ENCODE data around the gene FAM219A. TPM values are rescaled to one million over a fixed set of nuclear protein-coding genes. Genes with fewer than 3 reads are reported as not detected.

Gene FAM219A
- total and polyA plus RNA-seq, 2 experiments from 2014 or later, result 9.5 to 15.0 TPM

- no peaks in the 10 kb centered on the region for H3K36me3 ChIP-seq (replicated peaks; ENCODE audit: insufficient read depth, low read depth)
- no peak overlapping the region for H3K4me2 ChIP-seq
- H3K4me1 ChIP-seq (ENCODE audit: insufficient read depth), result no peaks in the 10 kb centered on the region
- no peak for DNase-seq (ENCODE audit: low spot score)
- no peaks in the 10 kb centered on the region for H4K20me1 ChIP-seq (ENCODE audit: insufficient read depth, poor library complexity, severe bottlenecking)
- no peak for TF ChIP-seq CTCF (IDR thresholded peaks at IDR 0.05; ENCODE audit: poor library complexity)
- TF ChIP-seq EZH2 (IDR thresholded peaks at IDR 0.05; ENCODE audit: borderline replicate concordance), result no peak
- H3K27ac ChIP-seq, result no peak overlapping the region
- H2AFZ ChIP-seq, result no peak overlapping the region
- H3K79me2 ChIP-seq, result no peaks in the 10 kb centered on the region
- 68% methylated on average over 6 of the region's 6 CpGs for whole genome bisulfite sequencing (ENCODE audit: low lambda C conversion rate, missing lambda C conversion rate)
- peaks cover 13% of the 10 kb centered on the region for H3K27me3 ChIP-seq
- H3K9me2 ChIP-seq (replicated peaks; ENCODE audit: insufficient read depth), result no peaks in the 10 kb centered on the region
- no peaks in the 10 kb centered on the region for H3K9me3 ChIP-seq (ENCODE audit: low read depth)
- no peak overlapping the region for H3K4me3 ChIP-seq
These were observed 44.5 kb upstream of the FAM219A start for GRCh38 chr9:34502891-34503290.

GRCh38 chr9:34502471-34502870 lies 44.1 kb upstream of the FAM219A start:
- no peak overlapping the region for H3K27ac ChIP-seq
- WGBS (ENCODE audit: low lambda C conversion rate, missing lambda C conversion rate), result 79% methylated on average over 10 of the region's 10 CpGs
- no peaks in the 10 kb centered on the region for H3K9me2 ChIP-seq (replicated peaks; ENCODE audit: insufficient read depth)
- no peak overlapping the region for H2AFZ ChIP-seq
- H4K20me1 ChIP-seq (ENCODE audit: insufficient read depth, poor library complexity, severe bottlenecking), result no peaks in the 10 kb centered on the region
- H3K79me2 ChIP-seq, result no peaks in the 10 kb centered on the region
- TF ChIP-seq EZH2 (IDR thresholded peaks at IDR 0.05; ENCODE audit: borderline replicate concordance) (no peak), EZH2phosphoT487 (IDR thresholded peaks at IDR 0.05; ENCODE audit: low read depth, severe bottlenecking, unreplicated experiment) (no peak), CTCF (IDR thresholded peaks at IDR 0.05; ENCODE audit: poor library complexity) (no peak)
- no peaks in the 10 kb centered on the region for H3K4me1 ChIP-seq (ENCODE audit: insufficient read depth)
- no peaks in the 10 kb centered on the region for H3K9me3 ChIP-seq (ENCODE audit: low read depth)
- H3K4me3 ChIP-seq, result no peak overlapping the region
- no peak for DNase-seq (ENCODE audit: low spot score)
- no peaks in the 10 kb centered on the region for H3K36me3 ChIP-seq (replicated peaks; ENCODE audit: insufficient read depth, low read depth)
- H3K27me3 ChIP-seq, result peaks cover 13% of the 10 kb centered on the region
- H3K4me2 ChIP-seq, result no peak overlapping the region

GRCh38 chr9:34501889-34502425 lies 43.6 kb upstream of the FAM219A start:
- TF ChIP-seq CTCF (IDR thresholded peaks at IDR 0.05; ENCODE audit: poor library complexity) (peak; percentile 32), EZH2phosphoT487 (IDR thresholded peaks at IDR 0.05; ENCODE audit: low read depth, severe bottlenecking, unreplicated experiment) (no peak), EZH2 (IDR thresholded peaks at IDR 0.05; ENCODE audit: borderline replicate concordance) (no peak)
- Histone ChIP-seq H3K27me3 (peaks cover 13% of the 10 kb centered on the region), H3K79me2 (no peaks in the 10 kb centered on the region), H2AFZ (no peak overlapping the region), H4K20me1 (ENCODE audit: insufficient read depth, poor library complexity, severe bottlenecking) (no peaks in the 10 kb centered on the region), H3K36me3 (replicated peaks; ENCODE audit: insufficient read depth, low read depth) (no peaks in the 10 kb centered on the region), H3K4me2 (no peak overlapping the region), H3K9me3 (ENCODE audit: low read depth) (no peaks in the 10 kb centered on the region), H3K4me3 (no peak overlapping the region), H3K9me2 (replicated peaks; ENCODE audit: insufficient read depth) (no peaks in the 10 kb centered on the region), H3K4me1 (ENCODE audit: insufficient read depth) (no peaks in the 10 kb centered on the region), H3K27ac (no peak overlapping the region)
- 42% methylated on average over 5 of the region's 5 CpGs for WGBS (ENCODE audit: low lambda C conversion rate, missing lambda C conversion rate)
- peak; percentile 49 for DNase-seq (ENCODE audit: low spot score)

GRCh38 chr9:34501372-34501771 lies 43.0 kb upstream of the FAM219A start:
- no peak for DNase-seq (ENCODE audit: low spot score)
- Histone ChIP-seq H3K27me3 (peaks cover 13% of the 10 kb centered on the region), H3K9me3 (ENCODE audit: low read depth) (no peaks in the 10 kb centered on the region), H3K79me2 (no peaks in the 10 kb centered on the region), H3K4me2 (no peak overlapping the region), H3K4me1 (ENCODE audit: insufficient read depth) (no peaks in the 10 kb centered on the region), H3K9me2 (replicated peaks; ENCODE audit: insufficient read depth) (no peaks in the 10 kb centered on the region), H3K4me3 (no peak overlapping the region), H4K20me1 (ENCODE audit: insufficient read depth, poor library complexity, severe bottlenecking) (no peaks in the 10 kb centered on the region), H2AFZ (no peak overlapping the region), H3K27ac (no peak overlapping the region), H3K36me3 (replicated peaks; ENCODE audit: insufficient read depth, low read depth) (no peaks in the 10 kb centered on the region)
- 92% methylated on average over 1 of the region's 2 CpGs for WGBS (ENCODE audit: low lambda C conversion rate, missing lambda C conversion rate)
- no peak for TF ChIP-seq EZH2phosphoT487 (IDR thresholded peaks at IDR 0.05; ENCODE audit: low read depth, severe bottlenecking, unreplicated experiment)
- no peak for TF ChIP-seq EZH2 (IDR thresholded peaks at IDR 0.05; ENCODE audit: borderline replicate concordance)
- TF ChIP-seq CTCF (IDR thresholded peaks at IDR 0.05; ENCODE audit: poor library complexity), result no peak

Data from hepatocyte (in vitro differentiated cells).